ENCODE results near the gene OSBPL7. TPM values are rescaled to one million over a fixed set of nuclear protein-coding genes. Genes with fewer than 3 reads are reported as not detected.

The OSBPL7 gene
- total and polyA plus RNA-seq, 2 of the 8 experiments (the other 6 are each of a cell fraction or from before 2014, with no cell fraction given): 7.2 to 8.9 TPM

DNA sequence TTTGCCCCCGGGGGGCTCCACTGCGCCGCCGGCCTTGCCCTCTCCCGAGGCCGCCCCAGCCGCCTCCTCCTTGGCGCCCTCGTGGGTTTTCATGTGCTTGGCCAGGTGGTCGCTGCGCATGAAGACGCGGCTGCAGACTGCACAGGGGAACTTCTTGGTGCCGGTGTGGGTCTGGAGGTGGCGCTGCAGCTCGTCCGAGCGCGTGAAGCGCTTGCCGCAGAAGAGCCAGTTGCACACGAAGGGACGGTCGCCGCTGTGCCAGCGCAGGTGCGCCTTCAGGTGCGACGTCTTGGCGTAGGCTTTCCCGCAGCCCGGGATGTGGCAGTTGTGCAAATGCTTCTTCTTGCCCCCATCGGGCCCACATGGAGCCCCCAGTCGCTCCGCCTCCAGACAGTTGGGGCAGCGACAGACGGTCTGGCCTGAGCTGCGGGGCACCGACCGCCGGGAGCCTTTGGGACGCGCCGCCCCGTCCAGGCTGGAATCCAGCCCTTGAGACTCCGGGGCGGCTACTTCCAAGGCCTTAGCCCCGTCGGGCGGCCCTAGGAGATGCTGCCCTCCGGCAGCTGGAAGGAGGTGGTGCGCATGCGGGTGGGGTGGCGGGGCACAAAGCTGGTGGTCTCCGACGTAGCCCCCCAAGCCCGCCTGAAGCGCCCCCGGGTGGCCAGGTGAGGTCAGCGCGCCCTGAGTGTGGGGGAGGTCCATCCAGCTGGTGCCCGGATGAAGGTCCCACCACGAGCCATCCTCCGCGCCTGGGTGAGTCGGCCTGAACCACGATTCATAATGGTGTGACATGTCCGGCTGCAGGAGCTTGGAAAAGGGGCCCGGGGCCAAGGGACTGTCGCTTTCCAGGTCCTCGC is 26.0 kb upstream of the OSBPL7 start (continued):
- TF ChIP-seq HDAC6 (IDR thresholded peaks at IDR 0.05; ENCODE audit: low read depth, low read length) (no peak), TAF1 (IDR thresholded peaks at IDR 0.05; ENCODE audit: low read depth, low read length) (peak; percentile 14; the same call in 1 of the 2 replicates), SIX5 (IDR thresholded peaks at IDR 0.05; ENCODE audit: low read depth, low read length) (no peak), CBX8 (IDR thresholded peaks at IDR 0.05; ENCODE audit: borderline replicate concordance, low read depth, low read length) (no peak), HDAC2 (IDR thresholded peaks at IDR 0.05; ENCODE audit: borderline replicate concordance in 1 of 2, low read depth in 2 of 2, low read length in 2 of 2) (no peak), SP1 (IDR thresholded peaks at IDR 0.05; ENCODE audit: low read depth, low read length) (no peak), SIRT6 (IDR thresholded peaks at IDR 0.05; ENCODE audit: low read length) (no peak), SP4 (IDR thresholded peaks at IDR 0.05; ENCODE audit: low read length) (no peak), SRF (IDR thresholded peaks at IDR 0.05; ENCODE audit: low read depth, low read length) (no peak)
- TF ChIP-seq, protein P1, sequence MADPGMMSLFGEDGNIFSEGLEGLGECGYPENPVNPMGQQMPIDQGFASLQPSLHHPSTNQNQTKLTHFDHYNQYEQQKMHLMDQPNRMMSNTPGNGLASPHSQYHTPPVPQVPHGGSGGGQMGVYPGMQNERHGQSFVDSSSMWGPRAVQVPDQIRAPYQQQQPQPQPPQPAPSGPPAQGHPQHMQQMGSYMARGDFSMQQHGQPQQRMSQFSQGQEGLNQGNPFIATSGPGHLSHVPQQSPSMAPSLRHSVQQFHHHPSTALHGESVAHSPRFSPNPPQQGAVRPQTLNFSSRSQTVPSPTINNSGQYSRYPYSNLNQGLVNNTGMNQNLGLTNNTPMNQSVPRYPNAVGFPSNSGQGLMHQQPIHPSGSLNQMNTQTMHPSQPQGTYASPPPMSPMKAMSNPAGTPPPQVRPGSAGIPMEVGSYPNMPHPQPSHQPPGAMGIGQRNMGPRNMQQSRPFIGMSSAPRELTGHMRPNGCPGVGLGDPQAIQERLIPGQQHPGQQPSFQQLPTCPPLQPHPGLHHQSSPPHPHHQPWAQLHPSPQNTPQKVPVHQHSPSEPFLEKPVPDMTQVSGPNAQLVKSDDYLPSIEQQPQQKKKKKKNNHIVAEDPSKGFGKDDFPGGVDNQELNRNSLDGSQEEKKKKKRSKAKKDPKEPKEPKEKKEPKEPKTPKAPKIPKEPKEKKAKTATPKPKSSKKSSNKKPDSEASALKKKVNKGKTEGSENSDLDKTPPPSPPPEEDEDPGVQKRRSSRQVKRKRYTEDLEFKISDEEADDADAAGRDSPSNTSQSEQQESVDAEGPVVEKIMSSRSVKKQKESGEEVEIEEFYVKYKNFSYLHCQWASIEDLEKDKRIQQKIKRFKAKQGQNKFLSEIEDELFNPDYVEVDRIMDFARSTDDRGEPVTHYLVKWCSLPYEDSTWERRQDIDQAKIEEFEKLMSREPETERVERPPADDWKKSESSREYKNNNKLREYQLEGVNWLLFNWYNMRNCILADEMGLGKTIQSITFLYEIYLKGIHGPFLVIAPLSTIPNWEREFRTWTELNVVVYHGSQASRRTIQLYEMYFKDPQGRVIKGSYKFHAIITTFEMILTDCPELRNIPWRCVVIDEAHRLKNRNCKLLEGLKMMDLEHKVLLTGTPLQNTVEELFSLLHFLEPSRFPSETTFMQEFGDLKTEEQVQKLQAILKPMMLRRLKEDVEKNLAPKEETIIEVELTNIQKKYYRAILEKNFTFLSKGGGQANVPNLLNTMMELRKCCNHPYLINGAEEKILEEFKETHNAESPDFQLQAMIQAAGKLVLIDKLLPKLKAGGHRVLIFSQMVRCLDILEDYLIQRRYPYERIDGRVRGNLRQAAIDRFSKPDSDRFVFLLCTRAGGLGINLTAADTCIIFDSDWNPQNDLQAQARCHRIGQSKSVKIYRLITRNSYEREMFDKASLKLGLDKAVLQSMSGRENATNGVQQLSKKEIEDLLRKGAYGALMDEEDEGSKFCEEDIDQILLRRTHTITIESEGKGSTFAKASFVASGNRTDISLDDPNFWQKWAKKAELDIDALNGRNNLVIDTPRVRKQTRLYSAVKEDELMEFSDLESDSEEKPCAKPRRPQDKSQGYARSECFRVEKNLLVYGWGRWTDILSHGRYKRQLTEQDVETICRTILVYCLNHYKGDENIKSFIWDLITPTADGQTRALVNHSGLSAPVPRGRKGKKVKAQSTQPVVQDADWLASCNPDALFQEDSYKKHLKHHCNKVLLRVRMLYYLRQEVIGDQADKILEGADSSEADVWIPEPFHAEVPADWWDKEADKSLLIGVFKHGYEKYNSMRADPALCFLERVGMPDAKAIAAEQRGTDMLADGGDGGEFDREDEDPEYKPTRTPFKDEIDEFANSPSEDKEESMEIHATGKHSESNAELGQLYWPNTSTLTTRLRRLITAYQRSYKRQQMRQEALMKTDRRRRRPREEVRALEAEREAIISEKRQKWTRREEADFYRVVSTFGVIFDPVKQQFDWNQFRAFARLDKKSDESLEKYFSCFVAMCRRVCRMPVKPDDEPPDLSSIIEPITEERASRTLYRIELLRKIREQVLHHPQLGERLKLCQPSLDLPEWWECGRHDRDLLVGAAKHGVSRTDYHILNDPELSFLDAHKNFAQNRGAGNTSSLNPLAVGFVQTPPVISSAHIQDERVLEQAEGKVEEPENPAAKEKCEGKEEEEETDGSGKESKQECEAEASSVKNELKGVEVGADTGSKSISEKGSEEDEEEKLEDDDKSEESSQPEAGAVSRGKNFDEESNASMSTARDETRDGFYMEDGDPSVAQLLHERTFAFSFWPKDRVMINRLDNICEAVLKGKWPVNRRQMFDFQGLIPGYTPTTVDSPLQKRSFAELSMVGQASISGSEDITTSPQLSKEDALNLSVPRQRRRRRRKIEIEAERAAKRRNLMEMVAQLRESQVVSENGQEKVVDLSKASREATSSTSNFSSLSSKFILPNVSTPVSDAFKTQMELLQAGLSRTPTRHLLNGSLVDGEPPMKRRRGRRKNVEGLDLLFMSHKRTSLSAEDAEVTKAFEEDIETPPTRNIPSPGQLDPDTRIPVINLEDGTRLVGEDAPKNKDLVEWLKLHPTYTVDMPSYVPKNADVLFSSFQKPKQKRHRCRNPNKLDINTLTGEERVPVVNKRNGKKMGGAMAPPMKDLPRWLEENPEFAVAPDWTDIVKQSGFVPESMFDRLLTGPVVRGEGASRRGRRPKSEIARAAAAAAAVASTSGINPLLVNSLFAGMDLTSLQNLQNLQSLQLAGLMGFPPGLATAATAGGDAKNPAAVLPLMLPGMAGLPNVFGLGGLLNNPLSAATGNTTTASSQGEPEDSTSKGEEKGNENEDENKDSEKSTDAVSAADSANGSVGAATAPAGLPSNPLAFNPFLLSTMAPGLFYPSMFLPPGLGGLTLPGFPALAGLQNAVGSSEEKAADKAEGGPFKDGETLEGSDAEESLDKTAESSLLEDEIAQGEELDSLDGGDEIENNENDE (IDR thresholded peaks at IDR 0.05; ENCODE audit: insufficient replicate concordance, low read length): no peak
